ENCODE data around the gene CES2. TPM values are rescaled to one million over a fixed set of nuclear protein-coding genes. Genes with fewer than 3 reads are reported as not detected.

The CES2 gene
- total RNA-seq, 1 experiment from 2014 or later = 35.4 TPM

GRCh38 chr16:66979011-66979717 lies 43.8 kb downstream of the CES2 start:
- H3K9me3 ChIP-seq (ENCODE audit: control insufficient read depth in 1 of 2, insufficient read depth in 1 of 2, low read depth in 1 of 2, low read length in 2 of 2) = no peaks in the 10 kb centered on the region
- H3K27ac ChIP-seq (ENCODE audit: low read depth, low read length) = no peak overlapping the region; the same call in 1 of the 2 replicates
- intact Hi-C loops (cut with micrococcal nuclease) = no loop called here
- BruUV-seq (replicated peaks) = no TSS peak
- RAD21 ChIA-PET (ENCODE audit: low non-redundant PET in 1 of 2, low total read pairs in 2 of 2, uncharacterized antibody in 2 of 2, unreplicated experiment in 2 of 2) = no interaction called here
- TF ChIP-seq RAD21 (IDR thresholded peaks at IDR 0.05; ENCODE audit: low read depth) (no peak), EGR1 (IDR thresholded peaks at IDR 0.05; ENCODE audit: low read depth) (no peak; the same call in 1 of the 2 replicates), ZNF274 (IDR thresholded peaks at IDR 0.05; ENCODE audit: low read depth, low read length) (no peak), ELF1 (IDR thresholded peaks at IDR 0.05; ENCODE audit: borderline replicate concordance, low read depth) (no peak), REST (IDR thresholded peaks at IDR 0.05; ENCODE audit: low read depth) (no peak), ZFX (IDR thresholded peaks at IDR 0.05) (no peak), POLR2AphosphoS5 (IDR thresholded peaks at IDR 0.05; ENCODE audit: low read depth, low read length) (no peak), POLR2A (IDR thresholded peaks at IDR 0.05; ENCODE audit: borderline replicate concordance, extremely low read depth, insufficient read depth, insufficient read length) (no peak)
- H4K20me1 ChIP-seq (ENCODE audit: insufficient read depth) = no peaks in the 10 kb centered on the region
- no peak overlapping the region for H2AFZ ChIP-seq (ENCODE audit: low read depth, low read length, poor library complexity, severe bottlenecking)
- no peaks in the 10 kb centered on the region for H3K9me2 ChIP-seq (ENCODE audit: insufficient read depth)
- DNase-seq (ENCODE audit: low read depth, low spot score) (no peak), ATAC-seq (peak; percentile 44)
- H3K4me3 ChIP-seq (replicated peaks in 1 of 2; ENCODE audit: low read depth in 1 of 2, low read length in 2 of 2) = no peak overlapping the region
- H3K27me3 ChIP-seq (ENCODE audit: insufficient read depth, low read length) = no peaks in the 10 kb centered on the region
- no peaks in the 10 kb centered on the region for H3K36me3 ChIP-seq (ENCODE audit: control insufficient read depth in 1 of 2, insufficient read depth in 2 of 2, low read length in 2 of 2)
- no peak overlapping the region for H3K9ac ChIP-seq (ENCODE audit: low read length)
- peak overlapping the region; percentile 30 for H3K4me2 ChIP-seq (ENCODE audit: low read length)
- H3K79me2 ChIP-seq (ENCODE audit: insufficient read depth, low read length) = no peaks in the 10 kb centered on the region
- POLR2A ChIA-PET = no interaction called here
- CTCF ChIA-PET = interaction anchor here (1.3 to 1.9 kb wide), 3 partner anchors 39 to 206 kb away, joined by 3 to 7 read pairs (median 5); no protein-coding TSS in a partner anchor
- peaks cover 6 to 23% of the 10 kb centered on the region in 2 experiments; a peak in 3 of 4 replicates for H3K4me1 ChIP-seq (ENCODE audit: control insufficient read depth in 1 of 2, insufficient read depth in 2 of 2, low read length in 2 of 2)

Data from HCT116 (cell line).